Measurements from ENCODE around the gene COL6A2.

DNA sequence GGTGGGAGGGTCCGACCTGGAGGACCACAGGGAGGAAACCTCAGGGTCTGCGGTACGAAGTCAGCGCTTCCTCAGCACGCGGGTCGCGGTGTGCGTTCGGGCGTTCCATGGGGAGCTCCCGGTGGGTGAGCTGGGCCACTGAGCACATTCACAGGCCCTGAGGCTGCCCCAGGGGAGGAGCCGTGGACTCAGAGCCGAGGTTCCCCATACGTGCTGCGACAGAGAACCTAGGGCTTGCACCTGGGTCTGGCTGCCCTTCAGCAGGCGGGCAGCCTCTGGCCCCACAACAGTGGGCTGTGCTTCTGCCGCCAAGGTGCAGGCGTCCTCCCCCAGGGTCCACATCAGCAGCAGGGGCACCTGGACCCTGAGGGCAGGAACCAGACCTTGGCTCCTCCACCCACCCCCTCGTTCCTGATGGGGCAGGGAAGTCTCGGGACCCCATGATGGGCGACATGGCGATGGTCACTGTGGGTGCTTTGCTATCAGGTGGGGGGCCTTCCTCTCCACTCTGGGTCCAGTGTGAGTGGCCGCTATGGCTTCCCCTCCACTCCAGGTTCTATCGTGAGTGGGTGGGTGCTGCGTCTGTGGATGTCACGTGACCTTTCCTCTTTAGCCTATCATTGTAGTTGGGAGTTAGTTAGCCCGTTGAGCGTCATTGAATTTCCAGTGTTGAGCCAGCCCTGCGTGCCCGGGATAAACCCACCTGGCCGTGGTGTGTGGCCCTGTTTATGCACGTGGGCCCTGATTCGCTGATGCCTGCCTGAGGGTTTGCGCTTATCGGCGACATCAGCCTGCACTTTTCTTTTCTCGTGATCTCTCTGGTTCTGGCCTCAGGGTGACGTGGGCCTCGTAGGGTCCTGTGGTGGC is 29.6 kb downstream of the COL6A2 start:
- TF ChIP-seq GATA2 (IDR thresholded peaks at IDR 0.05; ENCODE audit: low read depth, low read length) (no peak), GATA3 (IDR thresholded peaks at IDR 0.05; ENCODE audit: low read depth, low read length) (no peak)

Measured in SH-SY5Y (cell line).